Naive thymus-derived CD8-positive, alpha-beta T cell (primary cell): ENCODE measurements around the gene EIF4E1B. TPM values are rescaled to one million over a fixed set of nuclear protein-coding genes. Genes with fewer than 3 reads are reported as not detected.

Experiments used
- ATAC-seq, 2 donors: fragments of 150-1000 bp; cut with Tn5 transposase in 1 of 2; sonication (Bioruptor Pico), chemical (Tn5 transposase) in 1 of 2; 1 replicate in 1 of 2; 2 replicates in 1 of 2; pipeline ENCODE4 v1.10.0; 2021; ENCODE audit warnings: mild to moderate bottlenecking in 2 of 2, moderate library complexity in 2 of 2
- POLR2A ChIA-PET: fragments of 350-600 bp; sonication (Branson Sonifier 250); formaldehyde crosslinking; loops from one replicate; lab custom pipeline; 2021; ENCODE audit warnings: antibody characterized with exemption; lab: Charles Lee
- DNase-seq, 10 donors: peaks; one replicate each; pipeline versions ENCODE4 v3.0.0 to v3.0.0-alpha.2; 2020 to 2022
- H3K27ac Mint-ChIP-seq, 10 donors: one replicate each; pipeline ENCODE4 v1.8.0; 2020 to 2022; ENCODE audit warnings: mild to moderate bottlenecking in 10 of 10, mixed read lengths in 10 of 10, moderate library complexity in 4 of 10, inconsistent platforms in 1 of 10
- H3K27me3 Mint-ChIP-seq, 5 donors: one replicate each; pipeline ENCODE4 v1.8.0; 2021 to 2022; ENCODE audit warnings: mixed read lengths in 5 of 5
- H3K36me3 Mint-ChIP-seq, 3 donors: one replicate each; pipeline ENCODE4 v1.8.0; 2020 to 2022; ENCODE audit warnings: mixed read lengths in 3 of 3, mild to moderate bottlenecking in 2 of 3, inconsistent platforms in 1 of 3
- H3K4me1 Mint-ChIP-seq, 4 donors: one replicate each; pipeline ENCODE4 v1.8.0; 2021 to 2022; ENCODE audit warnings: mixed read lengths in 4 of 4
- H3K4me3 Mint-ChIP-seq, 10 donors: one replicate each; pipeline ENCODE4 v1.8.0; 2020 to 2022; ENCODE audit warnings: mild to moderate bottlenecking in 10 of 10, mixed read lengths in 10 of 10, moderate library complexity in 6 of 10, inconsistent platforms in 1 of 10
- H3K9me3 Mint-ChIP-seq, 9 donors: one replicate each; pipeline ENCODE4 v1.8.0; 2020 to 2022; ENCODE audit warnings: mixed read lengths in 9 of 9, mild to moderate bottlenecking in 3 of 9, inconsistent platforms in 1 of 9, moderate library complexity in 1 of 9
- polyA plus RNA-seq, 3 donors: library from polyadenylated mRNA; unstranded; fragments of 300-500 nt; fragmentation: Illumina TruSeq; gene quantifications; one replicate each; pipeline ENCODE4 v1.2.3, GENCODE V29; 2021
- total RNA-seq, 8 experiments: library from RNA in 2 of 8; stranded (reverse) in 2 of 8; gene quantifications; one replicate each; pipeline ENCODE4 v1.2.3 and lab custom pipeline; 2021 to 2026

EIF4E1B gene
- total and polyA plus RNA-seq, 5 experiments from 2014 or later: not detected

GRCh38 chr5:176631383-176632200 lies 1.1 kb downstream of the EIF4E1B start:
- Mint-ChIP-seq H3K36me3 (peaks cover 0 to 7% (median 0%) of the 10 kb centered on the region in 3 donors), H3K27ac (no peak overlapping the region), H3K9me3 (peaks cover 0 to 4% (median 0%) of the 10 kb centered on the region in 9 donors), H3K4me1 (peaks cover 12 to 27% (median 22%) of the 10 kb centered on the region in 4 donors), H3K27me3 (peaks cover 34 to 78% (median 61%) of the 10 kb centered on the region in 5 donors), H3K4me3 (peak overlapping the region in 1 of 10 donors; percentile 75)
- POLR2A ChIA-PET: no interaction called here
- no peak for DNase-seq
- ATAC-seq: no peak

GRCh38 chr5:176632745-176633144 lies 2.3 kb downstream of the EIF4E1B start:
- H3K9me3 Mint-ChIP-seq: peaks cover 0 to 4% (median 0%) of the 10 kb centered on the region in 9 donors
- peaks cover 0 to 7% (median 0%) of the 10 kb centered on the region in 3 donors for H3K36me3 Mint-ChIP-seq
- no peak overlapping the region for H3K27ac Mint-ChIP-seq
- ATAC-seq (no peak), DNase-seq (no peak)
- peaks cover 12 to 27% (median 22%) of the 10 kb centered on the region in 4 donors for H3K4me1 Mint-ChIP-seq
- POLR2A ChIA-PET: interaction anchor here (1.1 kb wide), 1 partner anchor 14 kb away, joined by 3 read pairs; the partner anchor contains the start of gene TSPAN17
- H3K27me3 Mint-ChIP-seq: peaks cover 34 to 71% (median 53%) of the 10 kb centered on the region in 5 donors
- no peak overlapping the region for H3K4me3 Mint-ChIP-seq

GRCh38 chr5:176633598-176633997 lies 3.1 kb downstream of the EIF4E1B start:
- POLR2A ChIA-PET: interaction anchor here (1.1 kb wide), 1 partner anchor 13 kb away, joined by 3 read pairs; the partner anchor contains the start of gene TSPAN17
- Mint-ChIP-seq H3K27ac (no peak overlapping the region), H3K4me3 (peak overlapping the region in 1 of 10 donors; percentile 13), H3K4me1 (peaks cover 12 to 27% (median 16%) of the 10 kb centered on the region in 4 donors), H3K27me3 (peaks cover 32 to 62% (median 50%) of the 10 kb centered on the region in 5 donors), H3K9me3 (peaks cover 0 to 4% (median 0%) of the 10 kb centered on the region in 9 donors), H3K36me3 (peaks cover 0 to 7% (median 0%) of the 10 kb centered on the region in 3 donors)
- DNase-seq: no peak
- ATAC-seq: no peak

- no peak for DNase-seq
- no peak for ATAC-seq
- peaks cover 0 to 7% (median 0%) of the 10 kb centered on the region in 3 donors for H3K36me3 Mint-ChIP-seq
- no peak overlapping the region for H3K4me3 Mint-ChIP-seq
- peaks cover 22 to 40% (median 35%) of the 10 kb centered on the region in 5 donors for H3K27me3 Mint-ChIP-seq
- H3K9me3 Mint-ChIP-seq: peaks cover 0 to 4% (median 0%) of the 10 kb centered on the region in 9 donors
- POLR2A ChIA-PET: no interaction called here
- peaks cover 4 to 13% (median 7%) of the 10 kb centered on the region in 4 donors for H3K4me1 Mint-ChIP-seq
- H3K27ac Mint-ChIP-seq: no peak overlapping the region
Observed at GRCh38 chr5:176636426-176636825, 6.0 kb downstream of the EIF4E1B start.

- ATAC-seq (no peak), DNase-seq (no peak)
- peak overlapping the region in 1 of 10 donors; percentile 54 for H3K4me3 Mint-ChIP-seq
- peaks cover 0 to 7% (median 0%) of the 10 kb centered on the region in 3 donors for H3K36me3 Mint-ChIP-seq
- H3K27ac Mint-ChIP-seq: no peak overlapping the region
- H3K4me1 Mint-ChIP-seq: peaks cover 4 to 10% (median 7%) of the 10 kb centered on the region in 4 donors
- peaks cover 0 to 4% (median 0%) of the 10 kb centered on the region in 9 donors for H3K9me3 Mint-ChIP-seq
- POLR2A ChIA-PET: no interaction called here
- peaks cover 20 to 31% (median 29%) of the 10 kb centered on the region in 5 donors for H3K27me3 Mint-ChIP-seq
Observed at GRCh38 chr5:176637556-176637955, 7.1 kb downstream of the EIF4E1B start.

GRCh38 chr5:176638437-176638836 lies 8.0 kb downstream of the EIF4E1B start:
- no peak for ATAC-seq
- DNase-seq: no peak
- Mint-ChIP-seq H3K27ac (no peak overlapping the region), H3K9me3 (peaks cover 0 to 4% (median 0%) of the 10 kb centered on the region in 9 donors), H3K4me1 (peaks cover 4 to 9% (median 7%) of the 10 kb centered on the region in 4 donors), H3K27me3 (peaks cover 19 to 28% (median 23%) of the 10 kb centered on the region in 5 donors), H3K4me3 (no peak overlapping the region), H3K36me3 (peaks cover 0 to 7% (median 0%) of the 10 kb centered on the region in 3 donors)
- POLR2A ChIA-PET: no interaction called here

- no peak overlapping the region for H3K27ac Mint-ChIP-seq
- peaks cover 0 to 7% (median 0%) of the 10 kb centered on the region in 3 donors for H3K36me3 Mint-ChIP-seq
- DNase-seq: no peak
- POLR2A ChIA-PET: no interaction called here
- ATAC-seq: no peak
- peaks cover 11 to 20% (median 15%) of the 10 kb centered on the region in 5 donors for H3K27me3 Mint-ChIP-seq
- peaks cover 0 to 4% (median 0%) of the 10 kb centered on the region in 9 donors for H3K9me3 Mint-ChIP-seq
- no peak overlapping the region for H3K4me3 Mint-ChIP-seq
- peaks cover 0 to 2% (median under 1%) of the 10 kb centered on the region in 4 donors for H3K4me1 Mint-ChIP-seq
Observed at GRCh38 chr5:176639208-176639607, 8.7 kb downstream of the EIF4E1B start.

GRCh38 chr5:176639981-176640380 lies 9.5 kb downstream of the EIF4E1B start:
- Mint-ChIP-seq H3K4me3 (no peak overlapping the region), H3K4me1 (peaks cover 0 to 2% (median 1%) of the 10 kb centered on the region in 4 donors), H3K9me3 (peaks cover 0 to 3% (median 0%) of the 10 kb centered on the region in 9 donors), H3K36me3 (peaks cover 0 to 5% (median 0%) of the 10 kb centered on the region in 3 donors), H3K27me3 (peaks cover 6 to 17% (median 12%) of the 10 kb centered on the region in 5 donors), H3K27ac (no peak overlapping the region)
- POLR2A ChIA-PET: no interaction called here
- DNase-seq: no peak
- no peak for ATAC-seq

- POLR2A ChIA-PET: interaction anchor here (0.5 kb wide), 1 partner anchor 116 kb away, joined by 3 read pairs; no protein-coding TSS in a partner anchor
- DNase-seq (no peak), ATAC-seq (no peak)
- Mint-ChIP-seq H3K36me3 (no peaks in the 10 kb centered on the region), H3K27me3 (peaks cover 0 to 11% (median 6%) of the 10 kb centered on the region in 5 donors), H3K9me3 (no peaks in the 10 kb centered on the region), H3K4me3 (no peak overlapping the region), H3K4me1 (peaks cover 0 to 6% (median 0%) of the 10 kb centered on the region in 4 donors), H3K27ac (peak overlapping the region in 1 of 10 donors; percentile 60)
Observed at GRCh38 chr5:176640616-176641015, 10.1 kb downstream of the EIF4E1B start.

- Mint-ChIP-seq H3K36me3 (no peaks in the 10 kb centered on the region), H3K4me3 (no peak overlapping the region), H3K27me3 (peaks cover 0 to 3% (median 0%) of the 10 kb centered on the region in 5 donors), H3K27ac (no peak overlapping the region), H3K9me3 (no peaks in the 10 kb centered on the region), H3K4me1 (peaks cover 8 to 19% (median 15%) of the 10 kb centered on the region in 4 donors)
- POLR2A ChIA-PET: no interaction called here
- no peak for DNase-seq
- ATAC-seq: no peak
Observed at GRCh38 chr5:176642675-176643490, 12.4 kb downstream of the EIF4E1B start.

GRCh38 chr5:176643491-176644219 lies 13.2 kb downstream of the EIF4E1B start:
- Mint-ChIP-seq H3K27ac (no peak overlapping the region), H3K36me3 (no peaks in the 10 kb centered on the region), H3K9me3 (no peaks in the 10 kb centered on the region), H3K4me1 (peaks cover 12 to 26% (median 21%) of the 10 kb centered on the region in 4 donors), H3K27me3 (peaks cover 0 to 2% (median 0%) of the 10 kb centered on the region in 5 donors), H3K4me3 (no peak overlapping the region)
- POLR2A ChIA-PET: interaction anchor here (0.6 kb wide), 1 partner anchor 255 kb away, joined by 3 read pairs; no protein-coding TSS in a partner anchor
- no peak for DNase-seq
- no peak for ATAC-seq
